AG04450 (cell line): ENCODE results near the gene FNBP1. TPM values are rescaled to one million over a fixed set of nuclear protein-coding genes. Genes with fewer than 3 reads are reported as not detected.
"Not testable (repeated sequence)": the region's sequence is repeated elsewhere in the genome, so short reads cannot be mapped to it uniquely, and the experiment has no call there.

Source experiments
- CTCF ChIA-PET: fragments of 300-600, 350-600 bp; formaldehyde crosslinking; extraction: SDS; loops from one replicate; lab custom pipeline; 2022; ENCODE audit warnings: antibody characterized with exemption, inconsistent platforms; lab: Charles Lee
- POLR2A ChIA-PET: fragments of 350-600 bp; formaldehyde crosslinking; extraction: SDS; loops from one replicate; lab custom pipeline; 2021; ENCODE audit warnings: antibody characterized with exemption, inconsistent platforms; lab: Yijun Ruan, JAX
- DNase-seq: peaks from one replicate; pipeline ENCODE4 v3.0.0-alpha.2; 2011; ENCODE audit warnings: low read depth, low spot score
- H3K27ac ChIP-seq: one replicate; pipeline ENCODE4 v1.5.1; 2012; ENCODE audit warnings: low read depth, low read length, control low read depth
- H3K27me3 ChIP-seq: one replicate; pipeline ENCODE4 v1.6.0; 2012; ENCODE audit warnings: low read length; ENCODE audit not compliant: control insufficient read depth, insufficient read depth
- H3K4me3 ChIP-seq: 2 replicates; pipeline ENCODE4 v1.5.1; 2011; ENCODE audit warnings: mild to moderate bottlenecking, low read depth, low read length, control low read depth
- H3K9me3 ChIP-seq: 2 replicates; pipeline ENCODE4 v1.5.1; 2012; ENCODE audit warnings: low read length; ENCODE audit not compliant: control insufficient read depth, insufficient read depth
- CTCF ChIP-seq: IDR thresholded peaks from 2 replicates; pipeline ENCODE4 v1.5.1; 2011; ENCODE audit warnings: low read depth, low read length, control low read depth, inconsistent platforms
- polyA plus RNA-seq: library from polyadenylated mRNA; depleted of rRNA; stranded (reverse); fragments of >200 nt; gene quantifications from 2 replicates; pipeline ENCODE4 v1.2.3, GENCODE V29; 2011

The FNBP1 gene
- polyA plus RNA-seq, 1 experiment = 22.3 TPM

GRCh38 chr9:129958796-129959195 is 84.2 kb downstream of the FNBP1 start:
- Histone ChIP-seq H3K27ac (no peak overlapping the region), H3K27me3 (no peaks in the 10 kb centered on the region), H3K4me3 (no peak overlapping the region), H3K9me3 (no peaks in the 10 kb centered on the region)
- ChIA-PET CTCF (no interaction called here), POLR2A (interaction anchor here (0.6 kb wide), 1 partner anchor 139 kb away, joined by 4 read pairs; no protein-coding TSS in a partner anchor)
- DNase-seq = no peak
- no peak for TF ChIP-seq CTCF

- ChIA-PET POLR2A (no interaction called here), CTCF (no interaction called here)
- Histone ChIP-seq H3K9me3 (no peaks in the 10 kb centered on the region), H3K27me3 (no peaks in the 10 kb centered on the region), H3K4me3 (no peak overlapping the region), H3K27ac (no peak overlapping the region)
- no peak for TF ChIP-seq CTCF
- DNase-seq = no peak
Observed at GRCh38 chr9:129954868-129955550, 88.0 kb downstream of the FNBP1 start.

- Histone ChIP-seq H3K4me3 (no peak overlapping the region), H3K27me3 (no peaks in the 10 kb centered on the region), H3K9me3 (no peaks in the 10 kb centered on the region), H3K27ac (no peak overlapping the region)
- CTCF ChIA-PET = no interaction called here
- TF ChIP-seq CTCF = no peak
- POLR2A ChIA-PET = no interaction called here
- DNase-seq = no peak
Observed at GRCh38 chr9:129953736-129954135, 89.3 kb downstream of the FNBP1 start.

- CTCF ChIA-PET = interaction anchor here (1.0 kb wide), 1 partner anchor 14 kb away, joined by 3 read pairs; no protein-coding TSS in a partner anchor
- no peaks in the 10 kb centered on the region for H3K27me3 ChIP-seq
- no peaks in the 10 kb centered on the region for H3K9me3 ChIP-seq
- no peak for DNase-seq
- no peak overlapping the region for H3K4me3 ChIP-seq
- POLR2A ChIA-PET = no interaction called here
- no peak for TF ChIP-seq CTCF
- H3K27ac ChIP-seq = no peak overlapping the region
Observed at GRCh38 chr9:129952337-129952736, 90.7 kb downstream of the FNBP1 start.

- no peak for DNase-seq
- H3K9me3 ChIP-seq = no peaks in the 10 kb centered on the region
- CTCF ChIA-PET = no interaction called here
- H3K27me3 ChIP-seq = no peaks in the 10 kb centered on the region
- H3K27ac ChIP-seq = no peak overlapping the region
- POLR2A ChIA-PET = interaction anchor here (0.5 kb wide), 1 partner anchor 38 kb away, joined by 8 read pairs; no protein-coding TSS in a partner anchor
- TF ChIP-seq CTCF = no peak
- no peak overlapping the region for H3K4me3 ChIP-seq
Observed at GRCh38 chr9:129949821-129950220, 93.2 kb downstream of the FNBP1 start.

- H3K4me3 ChIP-seq, DNase-seq, CTCF ChIA-PET, H3K27me3 ChIP-seq, H3K27ac ChIP-seq, H3K9me3 ChIP-seq: not testable (repeated sequence)
- POLR2A ChIA-PET = interaction anchor here (0.5 kb wide), 1 partner anchor 43 kb away, joined by 6 read pairs; no protein-coding TSS in a partner anchor
Observed at GRCh38 chr9:129948626-129949025, 94.4 kb downstream of the FNBP1 start.
